H1 (cell line): ENCODE measurements around the gene POU3F2. TPM values are rescaled to one million over a fixed set of nuclear protein-coding genes. Genes with fewer than 3 reads are reported as not detected.

Experiments used
- CBX5 ChIP-seq: fragments of 300-800, 300-1000 bp; sonication (generic); IDR thresholded peaks from 2 replicates; pipeline ENCODE4 v1.7.1; 2016; ENCODE audit warnings: antibody characterized with exemption, low read length, low read depth
- CHD2 ChIP-seq: IDR thresholded peaks from 2 replicates; pipeline ENCODE4 v1.6.1; 2012; ENCODE audit warnings: low read length, improper control_type of control experiment
- GTF2F1 ChIP-seq: IDR thresholded peaks from 2 replicates; pipeline ENCODE4 v1.6.1; 2012; ENCODE audit warnings: low read depth, low read length, improper control_type of control experiment, borderline replicate concordance
- RNF2 ChIP-seq: fragments of 200-900, 300-1000 bp; sonication (generic); IDR thresholded peaks from 2 replicates; pipeline ENCODE4 v1.7.1; 2016; ENCODE audit warnings: borderline replicate concordance, low read depth, mild to moderate bottlenecking, antibody characterized with exemption, low read length; ENCODE audit not compliant: poor library complexity, severe bottlenecking; ENCODE audit errors: missing control alignments
- SAP30 ChIP-seq: fragments of 300-600 bp; sonication (generic); IDR thresholded peaks from 2 replicates; pipeline ENCODE4 v1.7.1; 2012; ENCODE audit warnings: low read length, moderate library complexity, mild to moderate bottlenecking, inconsistent platforms; ENCODE audit not compliant: insufficient read depth, insufficient replicate concordance
- SIN3A ChIP-seq, 2 experiments: IDR thresholded peaks in 1 of 2; conservative IDR thresholded peaks in 1 of 2; 2 replicates each; pipeline ENCODE4 v1.6.1; 2011 to 2012; ENCODE audit warnings: low read length in 2 of 2, improper control_type of control experiment in 1 of 2, low read depth in 1 of 2, mild to moderate bottlenecking in 1 of 2
- SUZ12 ChIP-seq: fragments of 200-600 bp; sonication (generic); IDR thresholded peaks from 2 replicates; pipeline ENCODE4 v1.6.1; 2012; ENCODE audit warnings: mild to moderate bottlenecking, inconsistent platforms, low read length, moderate library complexity, mixed read lengths
- TAF1 ChIP-seq: IDR thresholded peaks from 2 replicates; pipeline ENCODE4 v1.6.1; 2011; ENCODE audit warnings: mild to moderate bottlenecking, low read depth, low read length
- polyA plus RNA-seq, 7 experiments: library from polyadenylated mRNA; depleted of rRNA in 3 of 7; stranded (reverse) in 5 of 7; unstranded in 2 of 7; fragments of >200 nt in 5 of 7; fragments of 200-250 nt in 2 of 7; gene quantifications; 1 replicate in 5 of 7; 2 replicates in 1 of 7; 4 replicates in 1 of 7; pipeline versions ENCODE4 v1.2.1 to v1.2.3, GENCODE V29; 2011 to 2013; ENCODE audit warnings: missing spikeins in 2 of 7, mixed read lengths in 2 of 7
- total RNA-seq: library from RNA; stranded (reverse); fragmentation: NEBNext Ultra II Directional; extraction: Animal tissue kit (Norgen Biotek cat#: 25700); gene quantifications from 2 replicates; pipeline ENCODE4 v1.2.1, GENCODE V29; 2021
- TF ChIP-seq, protein P1 (sequence below): fragments of 300-600 bp; sonication (generic); IDR thresholded peaks from 2 replicates; pipeline ENCODE4 v1.7.1; 2012; ENCODE audit warnings: low read length, moderate library complexity, mild to moderate bottlenecking, inconsistent platforms; ENCODE audit not compliant: insufficient replicate concordance

POU3F2 gene
- total and polyA plus RNA-seq, 2 of the 8 experiments (the other 6 are each of a cell fraction or from before 2014, with no cell fraction given): 0.09 to 0.35 TPM

GRCh38 chr6:98824162-98824901, 10.0 kb upstream of the POU3F2 start (continued):
- TF ChIP-seq, protein P1, sequence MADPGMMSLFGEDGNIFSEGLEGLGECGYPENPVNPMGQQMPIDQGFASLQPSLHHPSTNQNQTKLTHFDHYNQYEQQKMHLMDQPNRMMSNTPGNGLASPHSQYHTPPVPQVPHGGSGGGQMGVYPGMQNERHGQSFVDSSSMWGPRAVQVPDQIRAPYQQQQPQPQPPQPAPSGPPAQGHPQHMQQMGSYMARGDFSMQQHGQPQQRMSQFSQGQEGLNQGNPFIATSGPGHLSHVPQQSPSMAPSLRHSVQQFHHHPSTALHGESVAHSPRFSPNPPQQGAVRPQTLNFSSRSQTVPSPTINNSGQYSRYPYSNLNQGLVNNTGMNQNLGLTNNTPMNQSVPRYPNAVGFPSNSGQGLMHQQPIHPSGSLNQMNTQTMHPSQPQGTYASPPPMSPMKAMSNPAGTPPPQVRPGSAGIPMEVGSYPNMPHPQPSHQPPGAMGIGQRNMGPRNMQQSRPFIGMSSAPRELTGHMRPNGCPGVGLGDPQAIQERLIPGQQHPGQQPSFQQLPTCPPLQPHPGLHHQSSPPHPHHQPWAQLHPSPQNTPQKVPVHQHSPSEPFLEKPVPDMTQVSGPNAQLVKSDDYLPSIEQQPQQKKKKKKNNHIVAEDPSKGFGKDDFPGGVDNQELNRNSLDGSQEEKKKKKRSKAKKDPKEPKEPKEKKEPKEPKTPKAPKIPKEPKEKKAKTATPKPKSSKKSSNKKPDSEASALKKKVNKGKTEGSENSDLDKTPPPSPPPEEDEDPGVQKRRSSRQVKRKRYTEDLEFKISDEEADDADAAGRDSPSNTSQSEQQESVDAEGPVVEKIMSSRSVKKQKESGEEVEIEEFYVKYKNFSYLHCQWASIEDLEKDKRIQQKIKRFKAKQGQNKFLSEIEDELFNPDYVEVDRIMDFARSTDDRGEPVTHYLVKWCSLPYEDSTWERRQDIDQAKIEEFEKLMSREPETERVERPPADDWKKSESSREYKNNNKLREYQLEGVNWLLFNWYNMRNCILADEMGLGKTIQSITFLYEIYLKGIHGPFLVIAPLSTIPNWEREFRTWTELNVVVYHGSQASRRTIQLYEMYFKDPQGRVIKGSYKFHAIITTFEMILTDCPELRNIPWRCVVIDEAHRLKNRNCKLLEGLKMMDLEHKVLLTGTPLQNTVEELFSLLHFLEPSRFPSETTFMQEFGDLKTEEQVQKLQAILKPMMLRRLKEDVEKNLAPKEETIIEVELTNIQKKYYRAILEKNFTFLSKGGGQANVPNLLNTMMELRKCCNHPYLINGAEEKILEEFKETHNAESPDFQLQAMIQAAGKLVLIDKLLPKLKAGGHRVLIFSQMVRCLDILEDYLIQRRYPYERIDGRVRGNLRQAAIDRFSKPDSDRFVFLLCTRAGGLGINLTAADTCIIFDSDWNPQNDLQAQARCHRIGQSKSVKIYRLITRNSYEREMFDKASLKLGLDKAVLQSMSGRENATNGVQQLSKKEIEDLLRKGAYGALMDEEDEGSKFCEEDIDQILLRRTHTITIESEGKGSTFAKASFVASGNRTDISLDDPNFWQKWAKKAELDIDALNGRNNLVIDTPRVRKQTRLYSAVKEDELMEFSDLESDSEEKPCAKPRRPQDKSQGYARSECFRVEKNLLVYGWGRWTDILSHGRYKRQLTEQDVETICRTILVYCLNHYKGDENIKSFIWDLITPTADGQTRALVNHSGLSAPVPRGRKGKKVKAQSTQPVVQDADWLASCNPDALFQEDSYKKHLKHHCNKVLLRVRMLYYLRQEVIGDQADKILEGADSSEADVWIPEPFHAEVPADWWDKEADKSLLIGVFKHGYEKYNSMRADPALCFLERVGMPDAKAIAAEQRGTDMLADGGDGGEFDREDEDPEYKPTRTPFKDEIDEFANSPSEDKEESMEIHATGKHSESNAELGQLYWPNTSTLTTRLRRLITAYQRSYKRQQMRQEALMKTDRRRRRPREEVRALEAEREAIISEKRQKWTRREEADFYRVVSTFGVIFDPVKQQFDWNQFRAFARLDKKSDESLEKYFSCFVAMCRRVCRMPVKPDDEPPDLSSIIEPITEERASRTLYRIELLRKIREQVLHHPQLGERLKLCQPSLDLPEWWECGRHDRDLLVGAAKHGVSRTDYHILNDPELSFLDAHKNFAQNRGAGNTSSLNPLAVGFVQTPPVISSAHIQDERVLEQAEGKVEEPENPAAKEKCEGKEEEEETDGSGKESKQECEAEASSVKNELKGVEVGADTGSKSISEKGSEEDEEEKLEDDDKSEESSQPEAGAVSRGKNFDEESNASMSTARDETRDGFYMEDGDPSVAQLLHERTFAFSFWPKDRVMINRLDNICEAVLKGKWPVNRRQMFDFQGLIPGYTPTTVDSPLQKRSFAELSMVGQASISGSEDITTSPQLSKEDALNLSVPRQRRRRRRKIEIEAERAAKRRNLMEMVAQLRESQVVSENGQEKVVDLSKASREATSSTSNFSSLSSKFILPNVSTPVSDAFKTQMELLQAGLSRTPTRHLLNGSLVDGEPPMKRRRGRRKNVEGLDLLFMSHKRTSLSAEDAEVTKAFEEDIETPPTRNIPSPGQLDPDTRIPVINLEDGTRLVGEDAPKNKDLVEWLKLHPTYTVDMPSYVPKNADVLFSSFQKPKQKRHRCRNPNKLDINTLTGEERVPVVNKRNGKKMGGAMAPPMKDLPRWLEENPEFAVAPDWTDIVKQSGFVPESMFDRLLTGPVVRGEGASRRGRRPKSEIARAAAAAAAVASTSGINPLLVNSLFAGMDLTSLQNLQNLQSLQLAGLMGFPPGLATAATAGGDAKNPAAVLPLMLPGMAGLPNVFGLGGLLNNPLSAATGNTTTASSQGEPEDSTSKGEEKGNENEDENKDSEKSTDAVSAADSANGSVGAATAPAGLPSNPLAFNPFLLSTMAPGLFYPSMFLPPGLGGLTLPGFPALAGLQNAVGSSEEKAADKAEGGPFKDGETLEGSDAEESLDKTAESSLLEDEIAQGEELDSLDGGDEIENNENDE: no peak
- TF ChIP-seq CBX5 (no peak), RNF2 (peak; percentile 47), SAP30 (no peak), CHD2 (peak; percentile 19; the same call in 1 of the 2 replicates), TAF1 (no peak), GTF2F1 (no peak), SIN3A (conservative IDR thresholded peaks at IDR 0.05 in 1 of 2, IDR thresholded peaks at IDR 0.05 in 1 of 2; ENCODE audit: low read depth in 1 of 2, low read length in 2 of 2) (peak in 1 of 2 experiments; percentile 36; a peak in 1 of 4 replicates), SUZ12 (peak; percentile 20)
